Measurements from ENCODE around the gene SERPIND1. TPM values are rescaled to one million over a fixed set of nuclear protein-coding genes. Genes with fewer than 3 reads are reported as not detected.

SERPIND1 gene
- total RNA-seq, 1 experiment from 2014 or later: not detected

DNA sequence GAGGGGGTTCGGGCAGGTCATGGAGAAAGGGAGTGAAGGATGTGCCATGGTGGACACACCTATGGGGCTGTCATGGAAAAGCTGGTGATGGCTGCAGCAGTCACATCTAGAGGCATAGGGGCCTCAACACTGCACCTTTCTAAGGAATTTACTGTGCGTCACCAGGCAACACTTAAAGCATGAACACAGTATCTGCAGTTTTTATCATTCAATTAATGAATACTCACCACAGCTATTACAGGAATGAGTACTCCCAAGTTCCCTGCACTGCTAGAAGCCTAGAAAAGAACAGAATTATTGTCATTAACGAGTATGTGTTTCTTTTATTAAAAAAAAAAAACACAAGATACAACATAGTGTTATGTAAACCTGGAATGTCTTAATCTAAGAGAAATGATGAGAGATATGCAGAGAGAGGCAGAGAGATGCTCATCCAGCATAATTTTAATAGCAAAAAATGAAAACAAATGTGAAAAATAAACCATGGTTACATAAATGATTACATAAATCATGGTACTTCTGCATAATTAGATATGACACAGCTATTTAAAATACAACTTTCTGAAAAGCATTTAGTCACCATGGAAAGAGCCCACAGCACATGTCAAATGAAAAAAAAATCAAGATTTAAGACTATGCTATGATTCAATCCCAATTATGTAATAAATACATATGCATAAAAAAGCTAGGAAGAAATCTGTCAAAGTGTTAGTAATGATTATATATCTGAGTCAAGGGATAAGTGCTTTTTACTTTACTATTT lies 19.2 kb downstream of the SERPIND1 start:
- no peak for DNase-seq (ENCODE audit: low read depth)

GRCh38 chr22:20793748-20794649 lies 20.1 kb downstream of the SERPIND1 start:
- no peak for DNase-seq (ENCODE audit: low read depth)

DNA sequence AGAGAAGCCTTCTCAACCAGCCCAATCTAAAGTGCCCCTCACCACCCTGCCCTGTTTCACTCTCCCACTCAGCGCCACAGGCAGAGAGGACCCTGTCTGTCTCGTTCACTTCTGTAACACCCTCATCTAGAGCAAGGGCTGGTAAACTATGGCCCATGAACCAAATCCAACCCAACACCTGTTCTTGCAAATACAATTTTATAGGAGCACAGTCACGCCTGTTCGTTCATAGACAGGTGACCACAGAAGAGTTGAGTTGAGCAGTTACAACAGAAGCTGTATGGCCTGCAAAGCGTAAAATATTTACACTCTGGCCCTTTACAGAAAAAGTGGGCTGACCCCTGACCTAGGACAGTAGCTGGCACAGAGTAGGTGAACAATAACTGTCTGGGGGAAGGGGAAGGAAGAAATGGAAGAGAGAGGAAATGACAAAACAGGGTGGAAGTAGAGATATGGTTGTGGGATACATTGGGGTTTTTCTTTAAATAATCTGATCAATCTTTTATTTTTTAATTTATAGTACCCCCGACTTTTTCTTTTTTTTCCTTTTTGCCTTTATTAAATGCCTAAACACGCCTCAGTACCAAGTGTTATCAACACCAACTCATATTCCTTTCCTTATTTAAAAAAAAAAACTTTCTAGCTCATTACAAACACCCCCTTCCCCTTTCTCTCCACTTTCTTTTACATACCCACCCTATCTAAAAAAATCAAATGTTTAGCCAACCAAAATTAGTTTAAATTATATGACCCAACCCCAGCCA lies 20.9 kb downstream of the SERPIND1 start:
- DNase-seq (ENCODE audit: low read depth): no peak

- no peak for DNase-seq (ENCODE audit: low read depth)
These were observed 22.8 kb downstream of the SERPIND1 start for GRCh38 chr22:20796731-20797130.

- no peak for DNase-seq (ENCODE audit: low read depth)
These were observed 24.3 kb downstream of the SERPIND1 start for GRCh38 chr22:20798218-20798617.

DNA sequence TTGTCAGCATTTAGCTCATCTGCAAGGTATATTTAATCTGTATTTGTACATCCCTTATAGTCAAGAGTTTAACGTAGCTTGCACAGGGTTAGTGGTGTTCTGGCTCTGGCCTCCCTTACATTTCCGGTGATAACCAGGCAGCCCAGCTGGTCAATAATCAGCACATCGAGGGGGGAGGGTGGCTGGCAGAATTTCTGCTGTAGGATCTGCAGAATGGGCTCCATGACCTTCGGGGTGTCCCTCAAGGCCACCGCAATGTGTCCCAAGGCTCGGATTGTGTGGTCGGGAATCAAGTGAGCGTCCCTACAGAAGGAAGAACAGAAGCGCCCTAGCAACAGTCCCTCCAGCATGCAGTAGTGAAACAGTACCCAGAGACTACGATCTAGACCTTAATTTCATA lies 25.1 kb downstream of the SERPIND1 start:
- DNase-seq (ENCODE audit: low read depth): no peak

GRCh38 chr22:20799449-20799848 lies 25.5 kb downstream of the SERPIND1 start:
- DNase-seq (ENCODE audit: low read depth): no peak

- no peak for DNase-seq (ENCODE audit: low read depth)
These were observed 28.5 kb downstream of the SERPIND1 start for GRCh38 chr22:20802452-20802851.

- no peak for DNase-seq (ENCODE audit: low read depth)
These were observed 29.1 kb downstream of the SERPIND1 start for GRCh38 chr22:20802922-20803553.

GRCh38 chr22:20803696-20804324 lies 29.9 kb downstream of the SERPIND1 start:
- peak; percentile 5 for DNase-seq (ENCODE audit: low read depth)

DNA sequence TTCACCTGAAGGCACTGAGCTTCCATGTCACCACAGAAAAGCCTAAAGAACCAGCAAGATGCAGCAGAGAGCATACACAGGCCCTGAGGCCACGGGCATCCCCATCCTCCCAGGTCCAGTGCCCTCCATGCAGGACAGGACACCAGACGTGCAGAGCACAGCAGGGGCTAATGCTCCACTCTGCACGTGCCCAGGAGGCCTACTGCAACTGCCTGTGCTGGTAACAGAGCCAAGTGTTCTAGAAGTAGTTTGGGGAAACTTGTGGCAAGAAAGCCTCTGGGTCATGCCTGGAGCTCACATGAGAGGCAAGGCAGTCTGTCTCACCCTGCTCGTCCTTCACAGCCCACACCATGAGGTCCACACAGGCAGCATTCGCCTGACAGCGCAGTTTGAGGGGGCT lies 30.7 kb downstream of the SERPIND1 start:
- DNase-seq (ENCODE audit: low read depth): no peak

GRCh38 chr22:20805972-20806471 lies 32.1 kb downstream of the SERPIND1 start:
- DNase-seq (ENCODE audit: low read depth): peak; percentile 38

DNA sequence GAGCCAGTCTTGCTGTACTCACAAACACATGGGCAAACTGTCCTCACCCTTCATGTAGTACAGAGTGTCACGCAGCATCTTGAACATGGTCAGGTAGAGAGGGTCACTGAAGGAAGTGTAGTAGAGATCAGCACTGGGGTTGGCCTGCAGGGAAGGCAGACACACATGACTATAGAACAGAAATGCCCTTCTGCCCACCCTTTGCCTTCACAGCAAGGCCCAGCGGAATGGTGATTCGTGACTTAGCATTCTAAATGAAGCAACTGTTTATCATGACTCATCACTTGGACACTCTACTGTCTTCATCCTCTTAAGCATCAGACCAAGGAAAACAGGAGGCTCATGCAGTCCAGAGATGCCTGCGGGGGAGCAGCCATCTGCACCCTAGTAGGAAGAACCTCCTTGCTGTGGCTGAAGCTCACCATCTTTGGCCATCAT lies 33.4 kb downstream of the SERPIND1 start:
- DNase-seq (ENCODE audit: low read depth): peak; percentile 86

- no peak for DNase-seq (ENCODE audit: low read depth)
These were observed 34.9 kb downstream of the SERPIND1 start for GRCh38 chr22:20808844-20809243.

GRCh38 chr22:20809538-20810185 lies 35.7 kb downstream of the SERPIND1 start:
- no peak for DNase-seq (ENCODE audit: low read depth)

GRCh38 chr22:20810645-20811044 lies 36.7 kb downstream of the SERPIND1 start:
- DNase-seq (ENCODE audit: low read depth): no peak

DNA sequence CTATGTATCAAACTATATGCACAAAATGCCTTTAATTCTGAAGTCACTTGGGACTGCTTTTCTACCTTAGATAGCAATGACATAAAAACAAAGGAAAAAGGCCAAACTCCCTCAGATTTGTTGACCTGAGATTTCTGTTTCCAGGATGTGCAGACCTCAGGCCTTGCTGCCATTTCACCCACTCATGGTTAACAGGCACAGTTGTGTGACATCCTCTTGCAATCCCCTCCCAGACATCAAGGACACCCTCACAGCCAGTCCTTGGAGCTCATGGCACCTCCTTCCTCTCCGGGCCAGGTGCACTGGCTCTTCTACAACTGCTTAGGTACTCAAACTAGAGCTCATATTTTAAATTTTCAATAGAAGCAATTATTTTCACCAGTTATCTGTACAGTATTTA lies 37.3 kb downstream of the SERPIND1 start:
- DNase-seq (ENCODE audit: low read depth): no peak

DNA sequence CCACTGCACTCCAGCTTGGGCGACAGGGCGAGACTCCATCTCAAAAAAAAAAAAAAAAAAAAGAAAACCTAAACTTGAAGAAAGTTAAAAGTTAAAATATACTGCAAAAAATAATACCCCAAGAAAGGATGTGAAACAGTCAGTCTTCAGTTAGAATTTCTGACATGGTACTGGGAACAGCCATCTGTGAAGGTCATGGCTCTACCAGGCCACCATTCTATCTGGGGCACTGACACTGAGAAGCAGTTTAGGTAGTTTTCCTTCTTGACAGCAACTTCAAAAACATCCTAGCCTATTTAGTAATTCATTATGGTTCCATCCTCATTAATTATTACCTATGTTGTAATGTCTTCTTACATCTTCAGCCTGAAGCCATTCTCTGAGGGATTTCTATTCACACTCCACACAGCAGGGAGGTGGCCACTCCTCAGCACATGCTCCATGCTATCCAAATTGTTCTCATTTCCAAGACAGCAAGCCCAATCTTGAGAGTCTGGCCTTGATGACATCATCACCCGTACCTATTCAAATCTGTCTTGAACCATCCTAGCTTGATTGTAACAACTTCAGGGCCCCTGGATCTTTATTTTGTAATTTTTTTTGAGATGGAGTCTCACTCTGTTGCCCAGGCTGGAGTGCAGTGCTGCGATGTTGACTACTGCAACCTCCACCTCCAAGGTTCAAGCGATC lies 38.2 kb downstream of the SERPIND1 start:
- no peak for DNase-seq (ENCODE audit: low read depth)

- DNase-seq (ENCODE audit: low read depth): no peak
These were observed 39.1 kb downstream of the SERPIND1 start for GRCh38 chr22:20813056-20813455.
